ENCODE results near the gene PREX1.

- TF ChIP-seq CTCF (IDR thresholded peaks at IDR 0.05) = no peak
- TF ChIP-seq POLR2AphosphoS5 (IDR thresholded peaks at IDR 0.05) = no peak
Measured at GRCh38 chr20:48681201-48681872, 146.5 kb downstream of the PREX1 start.

Measured in prostate gland (tissue), 2 donors.